HG03457 (cell line): ENCODE results near the gene COL11A2.

Experiments used
- ATAC-seq: cut with Tn5 transposase; IDR thresholded peaks from one replicate; pipeline ENCODE4 v1.9.1; 2021; ENCODE audit warnings: moderate number of reproducible peaks; ENCODE audit not compliant: unreplicated experiment

Gene COL11A2

GRCh38 chr6:33123732-33124524, 68.3 kb downstream of the COL11A2 start:
- no peak for ATAC-seq

- no peak for ATAC-seq
Observed at GRCh38 chr6:33123181-33123580, 69.1 kb downstream of the COL11A2 start.

DNA sequence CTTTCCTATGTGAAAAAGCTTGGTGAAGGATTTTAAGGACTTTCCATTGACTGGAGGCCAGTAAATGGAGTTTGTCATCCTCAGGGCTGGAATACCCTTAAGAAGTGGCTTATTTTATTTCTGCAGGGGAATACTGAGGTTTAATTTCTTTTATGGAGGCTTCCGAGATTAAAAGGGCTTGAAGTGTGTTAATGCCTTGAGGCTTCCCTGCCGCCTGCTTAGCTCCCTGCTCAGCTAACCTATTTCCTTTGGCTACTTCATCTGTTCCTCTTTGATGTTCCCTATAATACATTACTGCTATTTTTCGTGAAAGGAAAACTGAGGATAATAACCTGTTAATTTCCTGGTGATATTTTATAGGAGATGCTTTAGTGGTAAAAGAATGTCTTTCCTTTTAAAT, 72.3 kb downstream of the COL11A2 start:
- no peak for ATAC-seq

DNA sequence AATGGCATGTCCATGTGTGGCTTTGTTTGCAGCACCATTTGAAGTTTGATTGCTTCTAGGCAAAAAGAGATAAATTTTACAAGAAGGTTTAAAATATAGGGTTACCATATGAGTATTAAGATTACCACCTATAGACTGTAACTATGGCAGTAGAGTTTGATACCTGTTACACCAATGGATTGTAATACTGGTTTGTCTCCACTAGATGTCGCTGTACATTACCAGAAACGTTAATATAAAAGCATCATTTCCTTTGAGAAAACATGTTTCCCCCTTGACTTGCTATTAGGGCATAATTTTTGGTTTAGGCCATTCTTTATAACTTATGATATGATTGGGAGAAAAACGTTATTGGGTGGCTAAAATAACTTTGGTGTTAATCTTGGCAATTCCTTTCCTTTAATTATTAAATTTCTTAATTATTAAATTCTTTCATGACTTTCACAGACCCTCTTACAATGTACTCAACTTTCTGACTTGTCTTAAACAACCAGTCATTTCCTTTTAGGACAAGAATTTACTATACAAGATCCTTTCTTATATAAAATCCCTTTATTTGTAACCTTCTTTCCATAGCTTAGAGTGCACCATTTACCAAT, 73.6 kb downstream of the COL11A2 start:
- ATAC-seq = no peak

DNA sequence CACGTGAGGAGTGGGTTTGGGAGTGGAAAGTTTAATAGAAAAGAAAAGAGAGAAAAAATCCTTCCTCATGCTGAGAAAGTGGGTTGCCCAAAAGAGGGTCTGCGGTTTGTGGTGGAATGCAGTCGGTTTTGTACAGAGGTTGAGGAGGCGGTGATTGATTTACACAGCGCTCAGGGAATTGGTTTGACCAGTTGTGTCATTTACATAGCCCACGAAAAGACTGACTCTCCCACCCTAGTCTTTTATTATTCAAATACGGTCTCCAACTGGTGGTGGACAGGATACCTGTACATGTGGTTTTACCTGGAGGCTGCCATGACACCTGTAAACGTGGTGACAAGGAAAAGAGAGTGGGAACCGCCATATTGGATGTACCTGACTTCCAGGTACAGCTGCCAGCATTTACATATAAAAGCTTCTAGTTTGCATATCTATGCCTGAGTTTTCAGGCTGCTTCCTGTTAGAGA, 74.4 kb downstream of the COL11A2 start:
- ATAC-seq = no peak

DNA sequence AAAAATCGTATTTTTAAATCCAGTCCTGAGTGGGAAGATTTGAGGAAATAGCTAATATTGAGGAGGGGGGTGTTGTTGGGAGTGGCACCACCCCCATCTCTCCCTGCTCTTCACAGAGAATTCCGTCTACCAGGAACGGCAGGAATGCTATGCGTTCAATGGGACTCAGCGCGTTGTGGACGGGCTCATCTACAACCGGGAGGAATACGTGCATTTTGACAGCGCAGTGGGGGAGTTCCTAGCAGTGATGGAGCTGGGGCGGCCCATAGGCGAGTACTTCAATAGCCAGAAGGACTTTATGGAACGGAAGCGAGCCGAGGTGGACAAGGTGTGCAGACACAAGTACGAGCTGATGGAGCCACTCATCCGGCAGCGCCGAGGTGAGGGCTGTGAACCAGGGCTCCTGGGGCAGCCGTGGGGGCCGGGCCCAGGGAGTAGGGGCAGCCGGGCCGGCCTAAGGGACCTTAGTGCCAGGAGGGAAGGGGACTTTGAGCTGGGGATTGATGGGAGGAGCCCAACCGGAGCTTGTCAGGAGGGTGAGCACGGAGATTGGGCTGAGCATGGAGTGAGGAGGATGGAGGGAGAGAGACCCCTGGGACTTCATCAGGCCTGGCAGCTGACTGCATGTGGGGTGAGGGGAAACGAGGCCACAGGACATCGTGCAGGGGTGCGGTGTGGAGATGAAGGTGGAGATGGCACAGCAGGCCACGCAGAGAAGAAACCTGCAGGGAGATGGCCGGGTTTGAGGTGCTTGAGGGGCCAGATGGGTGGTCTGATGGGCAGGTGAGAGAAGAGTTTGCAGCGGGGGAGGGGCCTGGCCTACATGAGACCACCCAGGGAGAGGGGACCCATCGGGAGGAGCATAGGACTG, 75.2 kb downstream of the COL11A2 start:
- ATAC-seq = no peak

DNA sequence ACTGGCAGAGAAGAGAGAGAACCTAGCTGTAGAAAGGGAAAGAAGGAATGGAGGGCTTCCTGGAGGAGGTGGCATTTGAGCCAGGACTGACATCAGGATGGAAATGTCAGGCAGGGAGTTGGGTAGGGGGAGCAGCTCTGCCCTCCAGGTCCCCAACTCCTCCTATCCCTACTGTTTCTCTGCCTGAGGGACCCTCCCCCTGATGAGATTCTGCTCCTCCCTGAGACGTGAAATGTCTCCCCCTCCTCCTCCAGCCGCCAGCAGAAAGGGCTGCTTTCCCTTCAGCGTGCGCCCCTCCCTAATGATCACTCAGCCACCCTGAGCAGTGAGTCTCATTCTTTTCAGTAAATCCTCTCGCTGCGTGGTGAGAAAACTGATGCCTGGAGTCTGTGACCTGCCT, 75.8 kb downstream of the COL11A2 start:
- no peak for ATAC-seq

DNA sequence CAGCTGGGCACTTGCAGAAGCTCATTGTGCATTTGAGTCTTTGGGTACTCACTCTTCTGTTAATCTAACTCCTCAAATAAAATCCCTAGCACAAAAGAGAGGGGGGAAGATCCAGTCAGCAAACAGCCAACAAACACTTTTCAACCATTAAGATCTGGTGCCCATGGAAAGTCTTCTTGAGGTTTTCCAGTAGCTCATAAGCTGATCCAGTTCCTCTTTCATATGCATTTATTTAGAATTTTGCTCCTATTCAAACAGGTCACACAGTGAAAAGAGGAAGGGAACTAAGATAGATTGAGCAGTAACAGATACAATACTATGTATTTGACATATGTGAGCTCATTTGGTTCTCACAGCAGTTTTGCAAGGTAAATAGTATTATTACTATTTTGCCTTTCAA, 77.9 kb downstream of the COL11A2 start:
- no peak for ATAC-seq

DNA sequence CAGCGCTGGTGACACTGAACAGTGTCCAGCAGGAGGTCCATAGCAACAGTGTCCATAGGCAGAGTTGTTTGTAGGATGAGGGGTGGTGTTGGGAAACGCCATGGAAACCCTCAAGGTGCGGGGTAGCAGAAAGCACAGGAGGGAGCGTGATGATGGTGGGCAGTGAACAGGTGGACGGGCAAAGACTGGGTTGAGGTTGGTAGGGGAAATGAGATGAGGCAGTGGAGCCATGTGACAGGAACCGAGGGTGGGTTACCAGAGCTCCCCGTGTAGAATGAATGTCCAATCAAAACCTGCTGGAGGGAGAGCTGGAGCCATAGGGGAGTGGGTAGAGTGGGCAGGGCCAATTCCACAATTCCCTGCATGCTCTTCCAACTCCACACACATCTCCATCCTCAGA, 78.5 kb downstream of the COL11A2 start:
- no peak for ATAC-seq
